ENCODE data around the gene PRKAR1B.

The PRKAR1B gene

GRCh38 chr7:611281-611810 lies 115.7 kb downstream of the PRKAR1B start:
- Histone ChIP-seq H3K9me2 (replicated peaks; ENCODE audit: low read depth, low read length) (no peaks in the 10 kb centered on the region), H4K20me1 (ENCODE audit: insufficient read depth, low read length, poor library complexity, severe bottlenecking) (no peaks in the 10 kb centered on the region), H3F3A (ENCODE audit: low read depth) (no peaks in the 10 kb centered on the region), H3K4me2 (ENCODE audit: low read depth, low read length, poor library complexity, severe bottlenecking) (no peak overlapping the region), H3K4me1 (ENCODE audit: insufficient read depth, low read length, poor library complexity, severe bottlenecking) (no peaks in the 10 kb centered on the region), H3K9ac (ENCODE audit: low read depth, low read length, poor library complexity, severe bottlenecking) (no peak overlapping the region), H3K79me2 (ENCODE audit: insufficient read depth, low read length) (no peaks in the 10 kb centered on the region), H3K9me3 (ENCODE audit: insufficient read depth, low read depth, low read length) (no peaks in the 10 kb centered on the region), H3K36me3 (ENCODE audit: insufficient read depth, low read length) (no peaks in the 10 kb centered on the region), H3K27me3 (ENCODE audit: insufficient read depth, low read length, poor library complexity, severe bottlenecking) (no peaks in the 10 kb centered on the region), H3K4me3 (ENCODE audit: low read length, poor library complexity, severe bottlenecking) (no peak overlapping the region), H2AFZ (ENCODE audit: low read length) (no peak overlapping the region)
- TF ChIP-seq CTCF (conservative IDR thresholded peaks at IDR 0.05; ENCODE audit: low read length) (no peak), EZH2phosphoT487 (IDR thresholded peaks at IDR 0.05; ENCODE audit: borderline replicate concordance) (no peak)

- H3K9me3 ChIP-seq (ENCODE audit: insufficient read depth, low read depth, low read length): no peaks in the 10 kb centered on the region
- no peak overlapping the region for H3K4me3 ChIP-seq (ENCODE audit: low read length, poor library complexity, severe bottlenecking)
- H2AFZ ChIP-seq (ENCODE audit: low read length): no peak overlapping the region
- H3F3A ChIP-seq (ENCODE audit: low read depth): no peaks in the 10 kb centered on the region
- H3K4me1 ChIP-seq (ENCODE audit: insufficient read depth, low read length, poor library complexity, severe bottlenecking): no peaks in the 10 kb centered on the region
- TF ChIP-seq EZH2phosphoT487 (IDR thresholded peaks at IDR 0.05; ENCODE audit: borderline replicate concordance) (no peak), CTCF (conservative IDR thresholded peaks at IDR 0.05; ENCODE audit: low read length) (no peak)
- H3K9me2 ChIP-seq (replicated peaks; ENCODE audit: low read depth, low read length): no peaks in the 10 kb centered on the region
- H4K20me1 ChIP-seq (ENCODE audit: insufficient read depth, low read length, poor library complexity, severe bottlenecking): no peaks in the 10 kb centered on the region
- no peaks in the 10 kb centered on the region for H3K27me3 ChIP-seq (ENCODE audit: insufficient read depth, low read length, poor library complexity, severe bottlenecking)
- H3K36me3 ChIP-seq (ENCODE audit: insufficient read depth, low read length): no peaks in the 10 kb centered on the region
- no peaks in the 10 kb centered on the region for H3K79me2 ChIP-seq (ENCODE audit: insufficient read depth, low read length)
- no peak overlapping the region for H3K4me2 ChIP-seq (ENCODE audit: low read depth, low read length, poor library complexity, severe bottlenecking)
- H3K9ac ChIP-seq (ENCODE audit: low read depth, low read length, poor library complexity, severe bottlenecking): no peak overlapping the region
Measured at GRCh38 chr7:610531-611280, 116.4 kb downstream of the PRKAR1B start.

GRCh38 chr7:610141-610530 lies 116.9 kb downstream of the PRKAR1B start:
- Histone ChIP-seq H2AFZ (ENCODE audit: low read length) (no peak overlapping the region), H3F3A (ENCODE audit: low read depth) (no peaks in the 10 kb centered on the region), H3K4me2 (ENCODE audit: low read depth, low read length, poor library complexity, severe bottlenecking) (no peak overlapping the region), H3K27me3 (ENCODE audit: insufficient read depth, low read length, poor library complexity, severe bottlenecking) (no peaks in the 10 kb centered on the region), H3K9me2 (replicated peaks; ENCODE audit: low read depth, low read length) (no peaks in the 10 kb centered on the region), H3K9me3 (ENCODE audit: insufficient read depth, low read depth, low read length) (no peaks in the 10 kb centered on the region), H3K36me3 (ENCODE audit: insufficient read depth, low read length) (no peaks in the 10 kb centered on the region), H3K4me1 (ENCODE audit: insufficient read depth, low read length, poor library complexity, severe bottlenecking) (peaks cover 1% of the 10 kb centered on the region), H3K79me2 (ENCODE audit: insufficient read depth, low read length) (no peaks in the 10 kb centered on the region), H3K4me3 (ENCODE audit: low read length, poor library complexity, severe bottlenecking) (no peak overlapping the region), H3K9ac (ENCODE audit: low read depth, low read length, poor library complexity, severe bottlenecking) (no peak overlapping the region), H4K20me1 (ENCODE audit: insufficient read depth, low read length, poor library complexity, severe bottlenecking) (no peaks in the 10 kb centered on the region)
- TF ChIP-seq EZH2phosphoT487 (IDR thresholded peaks at IDR 0.05; ENCODE audit: borderline replicate concordance) (no peak), CTCF (conservative IDR thresholded peaks at IDR 0.05; ENCODE audit: low read length) (no peak)

All from Loucy (cell line).